ENCODE data around the gene ITPRIP.

- TF ChIP-seq CTCF (IDR thresholded peaks at IDR 0.05): no peak
- no peak for TF ChIP-seq POLR2A (IDR thresholded peaks at IDR 0.05)
Measured at GRCh38 chr10:104326991-104327610, 11.2 kb downstream of the ITPRIP start.
